HepG2 (cell line): ENCODE measurements around the gene LRRC45. TPM values are rescaled to one million over a fixed set of nuclear protein-coding genes. Genes with fewer than 3 reads are reported as not detected.
A peak's percentile ranks its signal among the peaks of the same experiment; 100 is the strongest.

ENCODE experiments used
- ARNT2 ChIP-seq: sonication (generic); formaldehyde crosslinking; IDR thresholded peaks from 2 replicates; pipeline ENCODE4 v1.8.0; 2022; ENCODE audit warnings: mild to moderate bottlenecking, low read depth, missing genetic modification reagents, moderate library complexity
- DMTF1 ChIP-seq: sonication (generic); formaldehyde crosslinking; IDR thresholded peaks from 2 replicates; pipeline ENCODE4 v1.4.0; 2020; ENCODE audit warnings: mild to moderate bottlenecking, missing genetic modification reagents
- DZIP1 ChIP-seq: sonication (generic); formaldehyde crosslinking; IDR thresholded peaks from 2 replicates; pipeline ENCODE4 v1.5.0; 2020; ENCODE audit warnings: mild to moderate bottlenecking, missing genetic modification reagents
- HES4 ChIP-seq: sonication (generic); formaldehyde crosslinking; IDR thresholded peaks from 2 replicates; pipeline ENCODE4 v1.9.0; 2021; ENCODE audit warnings: mild to moderate bottlenecking, missing genetic modification reagents, borderline replicate concordance
- IKZF4 ChIP-seq: sonication (generic); formaldehyde crosslinking; IDR thresholded peaks from 2 replicates; pipeline ENCODE4 v1.5.1; 2020; ENCODE audit warnings: borderline replicate concordance, mild to moderate bottlenecking, low read depth, missing genetic modification reagents; ENCODE audit errors: not compliant biosample characterization
- LCORL ChIP-seq, 2 experiments: fragments of 450-650 bp in 1 of 2; sonication (generic) in 1 of 2; formaldehyde crosslinking in 1 of 2; IDR thresholded peaks; 2 replicates each; pipeline versions ENCODE4 v1.5.0 to v1.6.1; 2017 to 2020; ENCODE audit warnings: antibody characterized with exemption in 1 of 2, missing genetic modification reagents in 1 of 2
- MLX ChIP-seq: IDR thresholded peaks from 2 replicates; pipeline ENCODE4 v1.6.1; 2016
- TBX3 ChIP-seq: fragments of 450-650 bp; IDR thresholded peaks from 2 replicates; pipeline ENCODE4 v1.6.1; 2017; ENCODE audit warnings: antibody characterized with exemption, mild to moderate bottlenecking, inconsistent platforms, borderline replicate concordance
- TMF1 ChIP-seq: sonication (generic); formaldehyde crosslinking; IDR thresholded peaks from 2 replicates; pipeline ENCODE4 v1.8.1; 2022; ENCODE audit warnings: low read depth, missing genetic modification reagents
- ZBTB20 ChIP-seq: sonication (generic); formaldehyde crosslinking; IDR thresholded peaks from 2 replicates; pipeline ENCODE4 v1.8.1; 2023; ENCODE audit warnings: missing genetic modification reagents, low read depth, mild to moderate bottlenecking, borderline replicate concordance
- ZNF124 ChIP-seq: sonication (generic); formaldehyde crosslinking; IDR thresholded peaks from 2 replicates; pipeline ENCODE4 v1.4.0; 2020; ENCODE audit warnings: missing genetic modification reagents
- ZNF280D ChIP-seq: sonication (generic); formaldehyde crosslinking; IDR thresholded peaks from 2 replicates; pipeline ENCODE4 v1.5.1; 2020; ENCODE audit warnings: mild to moderate bottlenecking, missing genetic modification reagents
- ZNF3 ChIP-seq: IDR thresholded peaks from 2 replicates; pipeline ENCODE4 v1.7.0; 2017; ENCODE audit warnings: inconsistent platforms
- ZNF644 ChIP-seq: IDR thresholded peaks from 2 replicates; pipeline ENCODE4 v1.6.1; 2016; ENCODE audit warnings: low read depth
- ZNF709 ChIP-seq: sonication (generic); formaldehyde crosslinking; IDR thresholded peaks from 2 replicates; pipeline ENCODE4 v1.5.0; 2020; ENCODE audit warnings: mild to moderate bottlenecking, missing genetic modification reagents
- ZSCAN21 ChIP-seq: sonication (generic); formaldehyde crosslinking; IDR thresholded peaks from 2 replicates; pipeline ENCODE4 v1.8.0; 2022; ENCODE audit warnings: mild to moderate bottlenecking, missing genetic modification reagents, moderate library complexity, borderline replicate concordance
- polyA plus RNA-seq, 8 experiments: library from polyadenylated mRNA; depleted of rRNA in 3 of 8; stranded (reverse) in 7 of 8; unstranded in 1 of 8; fragments of >200 nt; fragmentation: Illumina TruSeq in 4 of 8; extraction: Trizol in 4 of 8; gene quantifications; 2 replicates each; pipeline versions ENCODE4 v1.2.1 to v1.2.3, GENCODE V29; 2011 to 2016; ENCODE audit warnings: low read depth in 4 of 8, missing spikeins in 1 of 8, mixed read lengths in 1 of 8; ENCODE audit not compliant: insufficient read depth in 1 of 8
- total RNA-seq, 5 experiments: library from RNA; depleted of rRNA; stranded (reverse); fragments of >200 nt; fragmentation: Illumina TruSeq; extraction: Trizol; gene quantifications; 2 replicates each; pipeline ENCODE4 v1.2.3, GENCODE V29; 2016; ENCODE audit warnings: low read depth in 1 of 5

The LRRC45 gene
- total and polyA plus RNA-seq, 2 of the 13 experiments (the other 11 are each of a cell fraction or from before 2014, with no cell fraction given), result 11.6 to 48.1 TPM

- TF ChIP-seq IKZF4 (CRISPR knock-in tag) (no peak), ZNF3 (no peak), ZSCAN21 (0 out of 2 replicates have a peak, but pooled peaks have one; percentile 59), TBX3 (peak; percentile 54), DMTF1 (CRISPR knock-in tag) (no peak), MLX (CRISPR knock-in tag) (peak; percentile 75), TMF1 (no peak), DZIP1 (peak; percentile 65), ZBTB20 (CRISPR knock-in tag) (peak; percentile 30; the same call in 1 of the 2 replicates), LCORL (IDR thresholded peaks at IDR 0.05) (peak; percentile 63; the same call in 1 of the 2 replicates), LCORL (CRISPR knock-in tag; IDR thresholded peaks at IDR 0.05) (peak; percentile 54), HES4 (CRISPR knock-in tag) (no peak), ZNF709 (peak; percentile 23), ZNF124 (0 out of 2 replicates have a peak, but pooled peaks have one; percentile 15), ZNF280D (CRISPR knock-in tag) (no peak), ZNF644 (CRISPR knock-in tag) (peak; percentile 73), ARNT2 (CRISPR knock-in tag) (peak; percentile 67)
Observed at GRCh38 chr17:81999976-82000802, 22.9 kb upstream of the LRRC45 start (continued).
